HTERT RPE-1 (cell line): Measurements from ENCODE around the gene TMOD4.

Experiments used
- in situ Hi-C: fragments of 300-500 bp; cut with MboI; formaldehyde crosslinking; loops from 4 replicates; pipeline ENCODE4 v1.14.3; 2020; ENCODE audit warnings: low sequenced_read_pairs

Gene TMOD4

GRCh38 chr1:151176514-151177045 is 799 bp upstream of the TMOD4 start:
- in situ Hi-C loops = no loop called here

GRCh38 chr1:151175041-151175741 is 590 bp downstream of the TMOD4 start:
- in situ Hi-C loops = no loop called here

- in situ Hi-C loops = no loop called here
Observed at GRCh38 chr1:151171190-151171589, 4.6 kb downstream of the TMOD4 start.

GRCh38 chr1:151167116-151167515 is 8.7 kb downstream of the TMOD4 start:
- in situ Hi-C loops = no loop called here

GRCh38 chr1:151166505-151166956 is 9.2 kb downstream of the TMOD4 start:
- in situ Hi-C loops = no loop called here

- in situ Hi-C loops = no loop called here
Observed at GRCh38 chr1:151165738-151166504, 9.9 kb downstream of the TMOD4 start, which contains the start of the genes LYSMD1 and SCNM1. TSS of gene LYSMD1 (minus strand) at chr1:151165902. CDS start at chr1:151165258, 644 bp downstream. TSS of gene SCNM1 (plus strand) at chr1:151166144. CDS start at chr1:151166153, 9 bp downstream.

- in situ Hi-C loops = no loop called here
Observed at GRCh38 chr1:151165281-151165737, 10.5 kb downstream of the TMOD4 start.

GRCh38 chr1:151164732-151165280 is 11.0 kb downstream of the TMOD4 start:
- in situ Hi-C loops = no loop called here

GRCh38 chr1:151159373-151159772 is 16.4 kb downstream of the TMOD4 start:
- in situ Hi-C loops = no loop called here

GRCh38 chr1:151158751-151159251 is 17.0 kb downstream of the TMOD4 start:
- in situ Hi-C loops = no loop called here

GRCh38 chr1:151158326-151158725 is 17.5 kb downstream of the TMOD4 start:
- in situ Hi-C loops = no loop called here

GRCh38 chr1:151157067-151157531 is 18.7 kb downstream of the TMOD4 start:
- in situ Hi-C loops = no loop called here

GRCh38 chr1:151156515-151156819 is 19.3 kb downstream of the TMOD4 start, which contains the start of gene TNFAIP8L2:
TSS of gene TNFAIP8L2 (plus strand) at chr1:151156649. CDS start at chr1:151158698, 2,049 bp downstream.
- in situ Hi-C loops = no loop called here

GRCh38 chr1:151147665-151148064 is 28.1 kb downstream of the TMOD4 start:
- in situ Hi-C loops = no loop called here

- in situ Hi-C loops = no loop called here
Observed at GRCh38 chr1:151147132-151147503, 28.7 kb downstream of the TMOD4 start.

- in situ Hi-C loops = no loop called here
Observed at GRCh38 chr1:151146412-151147131, 29.2 kb downstream of the TMOD4 start, which contains the start of gene SEMA6C. TSS of gene SEMA6C (minus strand) at chr1:151146631. CDS start at chr1:151142621, 4,010 bp downstream.

- in situ Hi-C loops = no loop called here
Observed at GRCh38 chr1:151146072-151146411, 29.7 kb downstream of the TMOD4 start.

- in situ Hi-C loops = no loop called here
Observed at GRCh38 chr1:151145304-151146071, 30.3 kb downstream of the TMOD4 start.

GRCh38 chr1:151144474-151145303 is 31.1 kb downstream of the TMOD4 start:
- in situ Hi-C loops = no loop called here
